ENCODE measurements around the gene NHERF1.

DNA sequence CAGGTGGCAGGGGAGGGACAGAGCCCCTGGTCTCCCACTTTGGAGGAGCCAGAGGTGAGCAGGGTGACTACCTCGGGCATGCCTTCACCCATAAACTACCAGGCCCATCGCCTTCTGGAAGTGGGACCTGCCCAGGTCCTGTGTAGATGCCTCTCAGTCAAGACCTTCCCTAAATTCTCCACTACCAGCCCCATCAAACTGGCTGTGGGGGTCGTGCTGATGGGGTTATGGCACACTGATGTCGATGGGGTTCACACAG lies 17.2 kb upstream of the NHERF1 start:
- TF ChIP-seq, protein P1, sequence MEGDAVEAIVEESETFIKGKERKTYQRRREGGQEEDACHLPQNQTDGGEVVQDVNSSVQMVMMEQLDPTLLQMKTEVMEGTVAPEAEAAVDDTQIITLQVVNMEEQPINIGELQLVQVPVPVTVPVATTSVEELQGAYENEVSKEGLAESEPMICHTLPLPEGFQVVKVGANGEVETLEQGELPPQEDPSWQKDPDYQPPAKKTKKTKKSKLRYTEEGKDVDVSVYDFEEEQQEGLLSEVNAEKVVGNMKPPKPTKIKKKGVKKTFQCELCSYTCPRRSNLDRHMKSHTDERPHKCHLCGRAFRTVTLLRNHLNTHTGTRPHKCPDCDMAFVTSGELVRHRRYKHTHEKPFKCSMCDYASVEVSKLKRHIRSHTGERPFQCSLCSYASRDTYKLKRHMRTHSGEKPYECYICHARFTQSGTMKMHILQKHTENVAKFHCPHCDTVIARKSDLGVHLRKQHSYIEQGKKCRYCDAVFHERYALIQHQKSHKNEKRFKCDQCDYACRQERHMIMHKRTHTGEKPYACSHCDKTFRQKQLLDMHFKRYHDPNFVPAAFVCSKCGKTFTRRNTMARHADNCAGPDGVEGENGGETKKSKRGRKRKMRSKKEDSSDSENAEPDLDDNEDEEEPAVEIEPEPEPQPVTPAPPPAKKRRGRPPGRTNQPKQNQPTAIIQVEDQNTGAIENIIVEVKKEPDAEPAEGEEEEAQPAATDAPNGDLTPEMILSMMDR (conservative IDR thresholded peaks at IDR 0.05; ENCODE audit: low read length) = no peak
- no peak for TF ChIP-seq EZH2phosphoT487 (IDR thresholded peaks at IDR 0.05; ENCODE audit: borderline replicate concordance, low read depth, low read length)

All from OCI-LY7 (cell line).